ENCODE data around the gene CDC42SE2.

CDC42SE2 gene

DNA sequence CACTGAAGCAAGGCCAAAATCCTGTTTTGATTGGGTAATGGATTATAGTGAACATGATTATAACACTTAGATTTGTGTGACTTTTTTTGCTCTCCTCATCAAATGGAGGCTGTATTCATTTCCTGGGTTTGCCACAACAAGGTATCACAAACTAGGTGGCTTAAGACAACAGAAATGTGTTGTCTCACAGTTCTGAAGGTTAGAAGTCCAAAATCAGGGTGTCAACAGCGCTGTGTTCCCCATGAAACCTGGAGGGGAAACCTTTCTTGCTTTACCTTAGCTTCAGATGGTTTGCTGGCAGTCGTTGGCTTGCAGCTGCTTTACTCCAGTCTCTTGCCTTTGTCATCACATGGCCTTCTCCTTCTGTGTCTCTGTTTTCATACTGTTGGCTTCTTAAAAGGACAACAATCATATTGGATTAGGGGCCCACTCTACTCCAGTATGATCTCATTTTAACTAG is 32.4 kb downstream of the CDC42SE2 start:
- no peak overlapping the region for H3K4me3 ChIP-seq (ENCODE audit: low read length)
- TF ChIP-seq, protein P1, sequence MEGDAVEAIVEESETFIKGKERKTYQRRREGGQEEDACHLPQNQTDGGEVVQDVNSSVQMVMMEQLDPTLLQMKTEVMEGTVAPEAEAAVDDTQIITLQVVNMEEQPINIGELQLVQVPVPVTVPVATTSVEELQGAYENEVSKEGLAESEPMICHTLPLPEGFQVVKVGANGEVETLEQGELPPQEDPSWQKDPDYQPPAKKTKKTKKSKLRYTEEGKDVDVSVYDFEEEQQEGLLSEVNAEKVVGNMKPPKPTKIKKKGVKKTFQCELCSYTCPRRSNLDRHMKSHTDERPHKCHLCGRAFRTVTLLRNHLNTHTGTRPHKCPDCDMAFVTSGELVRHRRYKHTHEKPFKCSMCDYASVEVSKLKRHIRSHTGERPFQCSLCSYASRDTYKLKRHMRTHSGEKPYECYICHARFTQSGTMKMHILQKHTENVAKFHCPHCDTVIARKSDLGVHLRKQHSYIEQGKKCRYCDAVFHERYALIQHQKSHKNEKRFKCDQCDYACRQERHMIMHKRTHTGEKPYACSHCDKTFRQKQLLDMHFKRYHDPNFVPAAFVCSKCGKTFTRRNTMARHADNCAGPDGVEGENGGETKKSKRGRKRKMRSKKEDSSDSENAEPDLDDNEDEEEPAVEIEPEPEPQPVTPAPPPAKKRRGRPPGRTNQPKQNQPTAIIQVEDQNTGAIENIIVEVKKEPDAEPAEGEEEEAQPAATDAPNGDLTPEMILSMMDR (IDR thresholded peaks at IDR 0.05; ENCODE audit: insufficient read depth, low read depth, low read length, missing control alignments) = no peak
- no peak for DNase-seq (ENCODE audit: low read depth)

DNA sequence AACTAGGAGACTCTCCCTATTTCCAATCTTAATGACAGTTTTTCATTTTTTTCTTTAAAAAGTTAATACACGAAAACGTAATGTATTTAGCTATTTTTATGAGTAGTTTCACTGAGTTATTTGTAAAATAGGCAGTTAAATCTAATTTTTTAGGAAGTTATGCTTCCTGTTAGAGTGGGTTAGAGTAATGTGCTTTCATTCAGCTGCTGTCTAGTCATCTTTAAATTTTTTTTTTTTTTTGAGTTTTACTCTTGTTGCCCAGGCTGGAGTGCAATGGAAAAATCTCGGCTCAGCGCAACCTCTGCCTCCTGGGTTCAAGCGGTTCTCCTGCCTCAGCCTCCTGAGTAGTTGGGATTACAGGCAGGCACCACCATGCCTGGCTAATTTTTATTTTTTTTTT is 34.0 kb downstream of the CDC42SE2 start:
- DNase-seq (ENCODE audit: low read depth) = no peak
- no peak overlapping the region for H3K4me3 ChIP-seq (ENCODE audit: low read length)
- TF ChIP-seq, protein P1 (IDR thresholded peaks at IDR 0.05; ENCODE audit: insufficient read depth, low read depth, low read length, missing control alignments) = no peak

DNA sequence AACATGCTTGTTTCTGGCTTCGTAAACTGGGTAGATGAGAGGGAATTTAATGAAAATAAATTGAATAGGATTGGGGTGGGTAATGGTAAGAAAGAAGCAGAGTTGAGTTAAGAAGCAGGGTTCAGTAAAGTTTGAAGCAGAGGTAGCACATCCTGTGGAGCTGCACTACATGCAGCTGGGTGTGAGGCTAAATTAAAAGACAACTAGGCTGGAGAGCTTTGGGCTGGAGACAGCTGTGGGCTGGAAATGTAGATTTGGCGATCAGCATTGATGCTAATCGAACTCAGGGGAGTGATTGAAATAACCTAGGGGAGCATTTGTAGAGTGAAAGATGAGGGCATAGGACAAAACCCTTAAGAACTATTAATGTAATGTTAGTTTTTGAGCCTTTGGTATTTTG is 35.6 kb downstream of the CDC42SE2 start:
- TF ChIP-seq, protein P1 (IDR thresholded peaks at IDR 0.05; ENCODE audit: insufficient read depth, low read depth, low read length, missing control alignments) = no peak
- H3K4me3 ChIP-seq (ENCODE audit: low read length) = no peak overlapping the region
- DNase-seq (ENCODE audit: low read depth) = no peak

DNA sequence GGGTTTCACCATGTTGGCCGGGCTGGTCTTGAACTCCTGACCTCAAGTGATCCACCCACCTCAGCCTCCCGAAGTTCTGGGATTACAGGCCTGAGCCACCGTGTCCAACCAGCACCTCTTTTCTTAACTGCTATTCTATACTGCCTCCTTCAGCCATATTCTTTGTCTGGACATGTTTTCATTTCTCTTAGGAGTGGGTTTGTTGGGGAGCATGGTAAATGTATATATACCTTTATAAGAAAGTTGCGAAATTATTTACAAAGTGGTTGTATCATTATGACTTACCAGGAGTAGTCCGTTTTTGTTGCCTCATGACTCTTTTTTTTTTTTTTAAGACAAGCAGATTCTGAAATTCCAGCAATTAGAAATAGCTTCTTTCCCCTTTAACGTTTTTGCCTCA is 38.7 kb downstream of the CDC42SE2 start:
- DNase-seq (ENCODE audit: low read depth) = peak; percentile 87
- TF ChIP-seq, protein P1 (IDR thresholded peaks at IDR 0.05; ENCODE audit: insufficient read depth, low read depth, low read length, missing control alignments) = no peak
- H3K4me3 ChIP-seq (ENCODE audit: low read length) = no peak overlapping the region

DNA sequence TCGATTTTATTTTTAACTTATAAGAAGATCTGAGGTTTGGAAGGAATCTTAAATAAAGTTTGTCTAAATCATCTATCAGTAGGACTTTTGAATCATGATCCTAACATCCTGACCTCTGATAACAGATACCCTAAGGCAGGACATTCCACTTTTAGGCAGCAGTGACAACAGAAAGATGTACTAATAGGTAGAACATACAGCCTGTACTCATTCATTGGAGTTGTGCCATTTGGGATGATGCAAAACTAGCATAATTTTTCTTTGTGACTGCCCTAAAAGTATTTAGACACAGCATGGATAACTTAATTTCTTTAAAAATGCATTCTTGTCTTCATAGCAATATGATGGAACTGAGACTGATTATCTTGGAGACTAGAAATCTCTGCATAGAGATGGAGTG is 39.7 kb downstream of the CDC42SE2 start:
- peak; percentile 60 for DNase-seq (ENCODE audit: low read depth)
- TF ChIP-seq, protein P1 (IDR thresholded peaks at IDR 0.05; ENCODE audit: insufficient read depth, low read depth, low read length, missing control alignments) = no peak
- no peak overlapping the region for H3K4me3 ChIP-seq (ENCODE audit: low read length)

DNA sequence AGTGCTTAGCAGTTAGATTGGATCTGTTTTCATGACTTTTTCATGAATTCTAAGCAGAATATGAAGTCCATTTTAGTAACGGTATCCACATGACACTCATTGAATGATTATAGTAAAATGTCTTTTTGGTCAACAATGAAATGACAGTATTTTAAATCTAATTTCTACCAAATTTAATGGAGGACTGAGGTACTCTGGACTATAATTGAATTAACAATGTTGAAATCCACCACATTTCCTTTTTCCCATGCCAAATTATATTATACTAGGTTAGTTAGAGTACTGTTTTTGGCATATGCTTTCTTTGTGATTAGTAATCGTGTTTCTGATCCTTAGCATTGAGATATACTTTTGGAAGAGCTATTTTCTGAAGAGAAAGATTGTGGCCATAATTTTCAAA is 40.6 kb downstream of the CDC42SE2 start:
- H3K4me3 ChIP-seq (ENCODE audit: low read length) = no peak overlapping the region
- TF ChIP-seq, protein P1 (IDR thresholded peaks at IDR 0.05; ENCODE audit: insufficient read depth, low read depth, low read length, missing control alignments) = no peak
- DNase-seq (ENCODE audit: low read depth) = no peak

DNA sequence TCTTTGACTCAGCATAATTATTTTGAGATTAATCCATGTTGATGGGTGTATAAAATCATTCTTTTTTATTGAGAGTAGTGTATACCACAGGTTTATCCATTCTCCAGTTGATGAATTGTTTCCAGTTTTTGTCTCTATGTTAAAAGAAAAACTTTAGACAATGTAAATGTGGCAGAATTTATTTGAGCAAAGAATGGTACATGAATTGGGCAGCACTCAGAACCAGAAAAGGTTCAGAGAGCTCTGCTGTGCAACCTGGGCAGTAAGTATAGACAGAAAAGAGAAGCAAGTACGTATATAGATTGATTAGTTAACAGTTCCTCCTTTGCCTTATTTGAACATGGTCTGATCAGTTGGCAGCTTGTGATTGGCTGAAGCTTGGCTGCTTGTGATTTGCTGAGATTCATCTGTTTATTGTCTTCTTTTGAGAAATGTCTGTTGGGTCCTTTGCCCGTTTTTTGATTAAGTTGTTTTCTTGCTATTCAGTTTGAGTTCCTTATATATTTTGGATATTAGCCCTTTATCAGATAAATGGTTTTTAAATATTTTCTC is 41.4 kb downstream of the CDC42SE2 start:
- TF ChIP-seq, protein P1 (IDR thresholded peaks at IDR 0.05; ENCODE audit: insufficient read depth, low read depth, low read length, missing control alignments) = no peak
- no peak overlapping the region for H3K4me3 ChIP-seq (ENCODE audit: low read length)
- DNase-seq (ENCODE audit: low read depth) = no peak
